ENCODE data around the gene SECISBP2.

GRCh38 chr9:89367726-89368437, 49.6 kb downstream of the SECISBP2 start:
- TF ChIP-seq, protein P1, sequence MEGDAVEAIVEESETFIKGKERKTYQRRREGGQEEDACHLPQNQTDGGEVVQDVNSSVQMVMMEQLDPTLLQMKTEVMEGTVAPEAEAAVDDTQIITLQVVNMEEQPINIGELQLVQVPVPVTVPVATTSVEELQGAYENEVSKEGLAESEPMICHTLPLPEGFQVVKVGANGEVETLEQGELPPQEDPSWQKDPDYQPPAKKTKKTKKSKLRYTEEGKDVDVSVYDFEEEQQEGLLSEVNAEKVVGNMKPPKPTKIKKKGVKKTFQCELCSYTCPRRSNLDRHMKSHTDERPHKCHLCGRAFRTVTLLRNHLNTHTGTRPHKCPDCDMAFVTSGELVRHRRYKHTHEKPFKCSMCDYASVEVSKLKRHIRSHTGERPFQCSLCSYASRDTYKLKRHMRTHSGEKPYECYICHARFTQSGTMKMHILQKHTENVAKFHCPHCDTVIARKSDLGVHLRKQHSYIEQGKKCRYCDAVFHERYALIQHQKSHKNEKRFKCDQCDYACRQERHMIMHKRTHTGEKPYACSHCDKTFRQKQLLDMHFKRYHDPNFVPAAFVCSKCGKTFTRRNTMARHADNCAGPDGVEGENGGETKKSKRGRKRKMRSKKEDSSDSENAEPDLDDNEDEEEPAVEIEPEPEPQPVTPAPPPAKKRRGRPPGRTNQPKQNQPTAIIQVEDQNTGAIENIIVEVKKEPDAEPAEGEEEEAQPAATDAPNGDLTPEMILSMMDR (IDR thresholded peaks at IDR 0.05) = no peak
- TF ChIP-seq EZH2 (IDR thresholded peaks at IDR 0.05) (no peak), EZH2phosphoT487 (IDR thresholded peaks at IDR 0.05) (no peak)
